Natural killer cell treated with Interleukin-12 subunit alpha and Interleukin-12 subunit beta and Interleukin-15 and Interleukin-18, amount 100 ng/mL, for 72 hours (primary cell): Measurements from ENCODE around the gene C4orf50. TPM values are rescaled to one million over a fixed set of nuclear protein-coding genes. Genes with fewer than 3 reads are reported as not detected.

Experiments used
- ATAC-seq, 2 donors: fragments of 150-1000 bp; cut with Tn5 transposase in 1 of 2; sonication (Bioruptor Pico), chemical (Tn5 transposase) in 1 of 2; 2 replicates each; pipeline ENCODE4 v1.10.0; 2021
- DNase-seq: peaks from one replicate; pipeline ENCODE4 v3.0.0; 2022; ENCODE audit warnings: low spot score
- H3K27ac Mint-ChIP-seq, 2 donors: 1 replicate in 1 of 2; 2 replicates in 1 of 2; pipeline ENCODE4 v1.8.0; 2022; ENCODE audit warnings: mixed read lengths in 2 of 2, mild to moderate bottlenecking in 1 of 2, moderate library complexity in 1 of 2
- H3K27me3 Mint-ChIP-seq, 2 donors: 1 replicate in 1 of 2; 2 replicates in 1 of 2; pipeline ENCODE4 v1.8.0; 2022; ENCODE audit warnings: mixed read lengths in 2 of 2
- H3K36me3 Mint-ChIP-seq: one replicate; pipeline ENCODE4 v1.8.0; 2022; ENCODE audit warnings: mixed read lengths
- H3K4me1 Mint-ChIP-seq, 2 donors: 1 replicate in 1 of 2; 2 replicates in 1 of 2; pipeline ENCODE4 v1.8.0; 2022; ENCODE audit warnings: low read depth in 2 of 2, mixed read lengths in 2 of 2, mild to moderate bottlenecking in 1 of 2
- H3K4me3 Mint-ChIP-seq: one replicate; pipeline ENCODE4 v1.8.0; 2022; ENCODE audit warnings: mixed read lengths
- H3K9me3 Mint-ChIP-seq: 2 replicates; pipeline ENCODE4 v1.8.0; 2022; ENCODE audit warnings: mixed read lengths
- total RNA-seq, 2 donors: library from RNA; stranded (reverse); gene quantifications; one replicate each; pipeline ENCODE4 v1.2.3, GENCODE V29; 2022

Gene C4orf50
- total RNA-seq, 2 donors from 2014 or later: 0.81 to 6.9 TPM

DNA sequence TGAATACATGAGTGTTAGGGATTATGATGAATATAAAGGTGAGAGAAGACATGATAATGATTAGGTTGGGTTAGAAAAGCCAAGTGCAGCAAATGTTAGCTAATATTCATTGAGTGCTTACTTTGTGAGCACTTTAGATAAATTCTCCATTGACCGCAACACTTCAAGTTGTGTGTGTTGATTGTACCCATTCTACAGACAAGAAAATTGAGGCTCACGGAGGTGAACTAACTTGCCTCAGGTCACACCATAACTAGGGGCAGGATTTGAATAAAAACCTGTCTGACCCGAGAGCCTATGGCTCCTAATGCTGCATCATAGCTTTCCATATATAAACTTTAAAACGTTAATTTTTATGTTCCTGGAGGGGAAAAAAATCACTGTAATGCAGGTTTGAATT is 15.2 kb upstream of the C4orf50 start:
- Mint-ChIP-seq H3K36me3 (peaks cover 4% of the 10 kb centered on the region), H3K27me3 (peaks cover 0 to 2% of the 10 kb centered on the region in 2 donors), H3K9me3 (no peaks in the 10 kb centered on the region), H3K27ac (no peak overlapping the region), H3K4me3 (no peak overlapping the region), H3K4me1 (peaks cover 0 to 5% of the 10 kb centered on the region in 2 donors)
- ATAC-seq (no peak), DNase-seq (no peak)

GRCh38 chr4:6032249-6033244 is 14.3 kb upstream of the C4orf50 start:
- DNase-seq: no peak
- peaks cover 4% of the 10 kb centered on the region for H3K36me3 Mint-ChIP-seq
- no peak overlapping the region for H3K27ac Mint-ChIP-seq
- H3K9me3 Mint-ChIP-seq: no peaks in the 10 kb centered on the region
- peaks cover 0 to 2% of the 10 kb centered on the region in 2 donors for H3K27me3 Mint-ChIP-seq
- no peak overlapping the region for H3K4me3 Mint-ChIP-seq
- ATAC-seq: no peak
- peaks cover 0 to 5% of the 10 kb centered on the region in 2 donors for H3K4me1 Mint-ChIP-seq

DNA sequence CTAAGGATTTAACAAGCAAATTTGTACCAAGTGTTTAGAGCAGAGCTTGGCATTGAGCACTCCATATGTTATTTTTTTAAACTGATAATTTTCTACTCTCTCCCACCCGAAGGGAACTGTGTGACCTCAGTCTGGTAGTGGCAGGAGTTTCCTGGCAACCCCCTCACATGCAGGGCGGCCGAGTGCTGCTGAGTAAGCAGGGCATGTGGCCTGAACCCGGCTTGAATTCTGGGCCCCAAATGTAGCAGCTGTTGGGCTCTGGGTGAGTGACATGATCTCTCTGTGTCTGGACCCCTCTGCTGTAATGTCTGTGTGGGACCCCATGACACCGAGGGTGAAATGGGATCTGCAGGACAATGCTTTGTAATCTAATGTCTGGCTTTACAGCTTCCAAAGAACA is 13.6 kb upstream of the C4orf50 start:
- DNase-seq (no peak), ATAC-seq (peak in 1 of 2 donors; percentile 15)
- Mint-ChIP-seq H3K36me3 (peaks cover 4% of the 10 kb centered on the region), H3K27ac (no peak overlapping the region), H3K4me3 (no peak overlapping the region), H3K4me1 (peaks cover 0 to 5% of the 10 kb centered on the region in 2 donors), H3K27me3 (peaks cover 0 to 2% of the 10 kb centered on the region in 2 donors), H3K9me3 (no peaks in the 10 kb centered on the region)

GRCh38 chr4:6030679-6031078 is 12.4 kb upstream of the C4orf50 start:
- H3K4me3 Mint-ChIP-seq: no peak overlapping the region
- no peak for DNase-seq
- no peak for ATAC-seq
- H3K4me1 Mint-ChIP-seq: peaks cover 0 to 5% of the 10 kb centered on the region in 2 donors
- H3K27me3 Mint-ChIP-seq: peaks cover 0 to 2% of the 10 kb centered on the region in 2 donors
- peaks cover 4% of the 10 kb centered on the region for H3K36me3 Mint-ChIP-seq
- H3K9me3 Mint-ChIP-seq: no peaks in the 10 kb centered on the region
- H3K27ac Mint-ChIP-seq: no peak overlapping the region

GRCh38 chr4:6029254-6029653 is 11.0 kb upstream of the C4orf50 start:
- no peaks in the 10 kb centered on the region for H3K9me3 Mint-ChIP-seq
- H3K36me3 Mint-ChIP-seq: peaks cover 4% of the 10 kb centered on the region
- H3K27ac Mint-ChIP-seq: no peak overlapping the region
- H3K27me3 Mint-ChIP-seq: peaks cover 0 to 2% of the 10 kb centered on the region in 2 donors
- ATAC-seq: no peak
- DNase-seq: no peak
- peaks cover 0 to 5% of the 10 kb centered on the region in 2 donors for H3K4me1 Mint-ChIP-seq
- H3K4me3 Mint-ChIP-seq: no peak overlapping the region

DNA sequence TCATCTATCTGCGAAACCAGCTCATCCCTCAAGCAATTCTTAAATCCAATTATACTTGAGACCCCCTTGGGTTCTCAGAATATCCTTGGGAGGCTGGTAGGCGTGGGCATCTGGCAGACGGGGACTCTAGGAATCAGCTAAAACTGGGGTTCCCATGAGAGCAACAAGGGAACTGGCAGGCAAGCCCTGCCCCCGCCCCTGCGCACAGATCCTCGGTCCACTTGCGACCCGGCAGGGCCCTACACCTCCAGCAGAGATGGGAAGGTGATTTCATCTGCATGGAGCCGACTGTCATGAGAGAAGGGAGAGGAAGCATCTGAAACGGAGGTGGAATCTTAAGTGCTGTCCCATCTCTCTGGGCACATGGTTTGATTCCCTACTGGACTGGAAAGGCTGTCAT is 9.9 kb upstream of the C4orf50 start:
- ATAC-seq: no peak
- H3K9me3 Mint-ChIP-seq: no peaks in the 10 kb centered on the region
- H3K4me3 Mint-ChIP-seq: no peak overlapping the region

GRCh38 chr4:6027392-6027791 is 9.2 kb upstream of the C4orf50 start:
- Mint-ChIP-seq H3K4me3 (no peak overlapping the region), H3K27ac (no peak overlapping the region), H3K9me3 (no peaks in the 10 kb centered on the region), H3K27me3 (no peaks in the 10 kb centered on the region), H3K36me3 (peaks cover 2% of the 10 kb centered on the region), H3K4me1 (peaks cover 0 to 2% of the 10 kb centered on the region in 2 donors)
- ATAC-seq: no peak
- no peak for DNase-seq

More for the DNA sequence above, 9.9 kb upstream of the C4orf50 start:
- no peak overlapping the region for H3K27ac Mint-ChIP-seq
- H3K4me1 Mint-ChIP-seq: peaks cover 0 to 5% of the 10 kb centered on the region in 2 donors
- peaks cover 0 to 2% of the 10 kb centered on the region in 2 donors for H3K27me3 Mint-ChIP-seq
- DNase-seq: no peak
- H3K36me3 Mint-ChIP-seq: peaks cover 4% of the 10 kb centered on the region

DNA sequence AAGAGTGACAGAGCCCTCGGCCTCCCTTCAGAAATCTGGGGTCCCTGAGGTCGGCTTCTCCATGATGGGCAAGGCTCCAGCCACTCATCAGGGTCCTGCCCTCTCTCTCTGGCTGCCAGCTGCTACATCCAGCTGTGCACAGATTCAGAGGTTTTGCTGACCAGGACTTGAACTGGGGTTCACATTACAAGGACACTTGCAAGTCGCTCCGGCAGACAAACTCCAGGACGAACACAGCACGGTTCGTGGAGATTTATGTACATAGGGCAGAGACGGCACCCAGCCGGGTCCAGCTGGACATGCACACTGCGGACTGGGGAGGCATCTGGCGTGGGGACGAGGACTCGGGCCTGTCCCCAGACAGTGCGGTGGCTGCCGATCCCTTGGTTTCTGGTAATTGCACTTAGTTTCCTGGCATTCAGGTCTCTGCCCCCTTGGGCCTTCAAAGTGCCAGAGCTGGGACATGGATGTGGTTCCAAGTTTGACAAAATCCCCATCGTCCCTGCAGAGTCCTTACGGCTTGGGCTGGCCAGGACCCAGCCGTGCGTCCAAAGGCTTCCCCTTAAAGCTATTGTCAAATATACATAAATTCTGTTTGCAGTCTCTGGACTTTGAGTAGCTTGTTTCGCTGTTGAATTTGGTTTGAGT is 6.2 kb upstream of the C4orf50 start:
- Mint-ChIP-seq H3K4me3 (no peak overlapping the region), H3K9me3 (no peaks in the 10 kb centered on the region), H3K27me3 (peaks cover 0 to 4% of the 10 kb centered on the region in 2 donors), H3K4me1 (no peaks in the 10 kb centered on the region), H3K27ac (no peak overlapping the region), H3K36me3 (no peaks in the 10 kb centered on the region)
- DNase-seq (peak; percentile 39), ATAC-seq (no peak)

GRCh38 chr4:6023731-6024130 is 5.5 kb upstream of the C4orf50 start:
- no peaks in the 10 kb centered on the region for H3K36me3 Mint-ChIP-seq
- DNase-seq (no peak), ATAC-seq (no peak)
- peaks cover 4 to 6% of the 10 kb centered on the region in 2 donors for H3K4me1 Mint-ChIP-seq
- H3K27ac Mint-ChIP-seq: no peak overlapping the region
- no peaks in the 10 kb centered on the region for H3K9me3 Mint-ChIP-seq
- peaks cover 0 to 8% of the 10 kb centered on the region in 2 donors for H3K27me3 Mint-ChIP-seq
- no peak overlapping the region for H3K4me3 Mint-ChIP-seq

DNA sequence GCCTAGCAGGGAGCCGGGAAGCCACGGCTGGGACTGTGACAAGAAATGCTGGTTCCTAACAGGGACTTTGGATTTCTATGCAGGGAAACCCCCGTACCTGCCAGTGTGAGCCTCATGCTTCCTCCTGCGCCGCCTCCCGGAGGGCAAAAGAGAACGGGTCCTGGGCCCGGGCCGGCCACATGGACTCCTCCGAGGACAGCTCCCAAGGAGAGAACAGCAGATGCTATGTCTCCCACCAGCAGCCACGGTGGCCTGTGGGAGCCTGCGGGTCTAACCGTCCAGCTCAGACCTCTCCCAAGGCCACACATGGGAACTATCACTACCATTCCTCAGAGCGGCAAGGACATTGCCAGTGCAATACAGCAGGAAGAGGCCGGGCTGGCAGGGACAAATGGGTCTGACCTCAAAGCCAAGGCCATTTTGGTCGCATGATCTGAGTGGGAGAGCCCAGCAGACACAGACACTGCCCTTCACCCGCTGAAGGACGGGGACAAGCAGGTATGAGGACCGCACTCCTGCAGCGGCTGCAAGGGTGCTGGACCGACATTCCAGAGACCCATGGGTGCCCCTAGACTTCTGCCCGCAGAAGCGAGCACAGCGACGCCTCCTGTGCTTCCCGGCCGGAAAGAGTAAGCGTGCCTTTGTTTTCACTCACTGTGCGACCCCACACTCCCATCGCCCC is 4.5 kb upstream of the C4orf50 start:
- ATAC-seq: no peak
- no peaks in the 10 kb centered on the region for H3K9me3 Mint-ChIP-seq
- no peak overlapping the region for H3K27ac Mint-ChIP-seq
- H3K27me3 Mint-ChIP-seq: peaks cover 0 to 8% of the 10 kb centered on the region in 2 donors
- H3K36me3 Mint-ChIP-seq: no peaks in the 10 kb centered on the region
- H3K4me1 Mint-ChIP-seq: peaks cover 4 to 6% of the 10 kb centered on the region in 2 donors
- peak; percentile 44 for DNase-seq
- no peak overlapping the region for H3K4me3 Mint-ChIP-seq

GRCh38 chr4:6021831-6022606 is 3.8 kb upstream of the C4orf50 start:
- DNase-seq: peak; percentile 31
- peaks cover 4 to 6% of the 10 kb centered on the region in 2 donors for H3K4me1 Mint-ChIP-seq
- H3K9me3 Mint-ChIP-seq: no peaks in the 10 kb centered on the region
- no peak for ATAC-seq
- no peaks in the 10 kb centered on the region for H3K36me3 Mint-ChIP-seq
- H3K27ac Mint-ChIP-seq: no peak overlapping the region
- no peak overlapping the region for H3K4me3 Mint-ChIP-seq
- peaks cover 0 to 8% of the 10 kb centered on the region in 2 donors for H3K27me3 Mint-ChIP-seq

DNA sequence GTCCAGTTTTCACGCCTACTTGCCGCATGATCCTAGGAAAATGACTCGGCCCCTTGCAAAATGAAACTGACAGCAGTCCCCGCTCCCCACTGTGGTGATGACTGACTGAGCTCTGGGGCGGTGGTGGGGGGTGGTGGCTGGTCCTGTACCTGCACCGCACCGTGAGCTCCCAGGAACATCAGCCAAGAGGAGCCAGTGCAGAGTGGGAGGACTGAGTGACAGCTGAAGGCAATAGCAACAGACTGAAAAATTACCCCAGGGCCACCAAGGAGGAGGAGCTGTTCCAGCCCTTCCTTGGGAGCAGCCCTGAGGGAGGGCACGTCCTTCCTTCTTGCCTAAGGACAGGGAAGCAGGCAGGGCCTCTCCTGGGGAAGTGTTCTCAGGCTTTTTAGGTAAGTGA is 2.4 kb upstream of the C4orf50 start:
- ATAC-seq: no peak
- Mint-ChIP-seq H3K4me1 (peaks cover 4 to 6% of the 10 kb centered on the region in 2 donors), H3K9me3 (no peaks in the 10 kb centered on the region), H3K36me3 (no peaks in the 10 kb centered on the region), H3K27ac (no peak overlapping the region), H3K4me3 (no peak overlapping the region), H3K27me3 (peaks cover 0 to 8% of the 10 kb centered on the region in 2 donors)
- peak; percentile 44 for DNase-seq
